Hepatocyte (in vitro differentiated cells): ENCODE measurements around the gene SLIT2. TPM values are rescaled to one million over a fixed set of nuclear protein-coding genes. Genes with fewer than 3 reads are reported as not detected.

Source experiments
- DNase-seq: peaks from one replicate; pipeline ENCODE4 v3.0.0-alpha.2; 2016; ENCODE audit warnings: low spot score
- H2AFZ ChIP-seq: fragments of 200-600 bp; sonication (generic); 2 replicates; pipeline ENCODE4 v1.6.0; 2016; ENCODE audit warnings: antibody characterized with exemption, mild to moderate bottlenecking
- H3K27ac ChIP-seq: fragments of 200-600 bp; sonication (generic); 2 replicates; pipeline ENCODE4 v1.5.1; 2016; ENCODE audit warnings: mild to moderate bottlenecking
- H3K27me3 ChIP-seq: fragments of 200-600 bp; sonication (generic); 2 replicates; pipeline ENCODE4 v1.6.1; 2016
- H3K36me3 ChIP-seq: fragments of 200-600 bp; sonication (generic); replicated peaks from 2 replicates; pipeline ENCODE4 v1.5.1; 2016; ENCODE audit warnings: low read depth; ENCODE audit not compliant: insufficient read depth
- H3K4me1 ChIP-seq: fragments of 200-600 bp; sonication (generic); 2 replicates; pipeline ENCODE4 v1.5.1; 2016; ENCODE audit warnings: mild to moderate bottlenecking, moderate library complexity; ENCODE audit not compliant: insufficient read depth
- H3K4me2 ChIP-seq: fragments of 200-600 bp; sonication (generic); 2 replicates; pipeline ENCODE4 v1.6.0; 2016
- H3K4me3 ChIP-seq: fragments of 200-600 bp; sonication (generic); 2 replicates; pipeline ENCODE4 v1.5.1; 2016; ENCODE audit warnings: mild to moderate bottlenecking
- H3K79me2 ChIP-seq: fragments of 200-600 bp; sonication (generic); 2 replicates; pipeline ENCODE4 v1.6.0; 2017; ENCODE audit warnings: mild to moderate bottlenecking
- H3K9me2 ChIP-seq: fragments of 200-600 bp; sonication (generic); replicated peaks from 2 replicates; pipeline ENCODE4 v1.6.0; 2017; ENCODE audit warnings: mild to moderate bottlenecking; ENCODE audit not compliant: insufficient read depth
- H3K9me3 ChIP-seq: fragments of 200-600 bp; sonication (generic); 2 replicates; pipeline ENCODE4 v1.5.1; 2016; ENCODE audit warnings: low read depth, mild to moderate bottlenecking
- H4K20me1 ChIP-seq: fragments of 200-600 bp; sonication (generic); 2 replicates; pipeline ENCODE4 v1.6.0; 2016; ENCODE audit warnings: mild to moderate bottlenecking; ENCODE audit not compliant: insufficient read depth, poor library complexity, severe bottlenecking
- CTCF ChIP-seq: fragments of 200-600 bp; sonication (generic); IDR thresholded peaks from 2 replicates; pipeline ENCODE4 v1.5.1; 2016; ENCODE audit warnings: antibody characterized with exemption, mild to moderate bottlenecking; ENCODE audit not compliant: poor library complexity
- EZH2 ChIP-seq: fragments of 200-600 bp; sonication (generic); IDR thresholded peaks from 2 replicates; pipeline ENCODE4 v1.6.1; 2016; ENCODE audit warnings: antibody characterized with exemption, mild to moderate bottlenecking, borderline replicate concordance
- EZH2phosphoT487 ChIP-seq: fragments of 200-600 bp; sonication (generic); IDR thresholded peaks from one replicate; pipeline ENCODE4 v1.6.1; 2018; ENCODE audit warnings: antibody characterized with exemption, mild to moderate bottlenecking, low read depth, moderate library complexity; ENCODE audit not compliant: unreplicated experiment, severe bottlenecking
- WGBS: methylation state at CpG from one replicate; pipeline ENCODE4 v1.1.6; 2016; ENCODE audit warnings: low lambda C conversion rate; ENCODE audit errors: missing lambda C conversion rate; 5-methylcytosine and 5-hydroxymethylcytosine counted together
- polyA plus RNA-seq: library from polyadenylated mRNA; unstranded; fragments of >200 nt; fragmentation: Nextera tagmentation; extraction: Ambion mirVana; gene quantifications from 2 replicates; pipeline ENCODE4 v1.2.1, GENCODE V29; 2016
- total RNA-seq: library from RNA; depleted of rRNA; stranded (reverse); fragments of >200 nt; gene quantifications from 2 replicates; pipeline ENCODE4 v1.2.3, GENCODE V29; 2014

The SLIT2 gene
- total and polyA plus RNA-seq, 2 experiments from 2014 or later: 29.2 to 33.1 TPM

- Histone ChIP-seq H3K4me2 (peak overlapping the region; percentile 88), H3K9me3 (no peaks in the 10 kb centered on the region), H3K27ac (no peak overlapping the region), H3K79me2 (peaks cover 43% of the 10 kb centered on the region), H4K20me1 (peaks cover 29% of the 10 kb centered on the region), H3K4me1 (peaks cover 5% of the 10 kb centered on the region), H3K4me3 (peak overlapping the region; percentile 83), H3K9me2 (no peaks in the 10 kb centered on the region), H3K27me3 (peaks cover 23% of the 10 kb centered on the region), H3K36me3 (no peaks in the 10 kb centered on the region), H2AFZ (peak overlapping the region; percentile 23)
- TF ChIP-seq EZH2: peak; percentile 46
- TF ChIP-seq EZH2phosphoT487: no peak
- no peak for DNase-seq
- WGBS: 9% methylated on average over 8 of the region's 8 CpGs
These were observed 3.5 kb downstream of the SLIT2 start for GRCh38 chr4:20255251-20255586.

- Histone ChIP-seq H3K27ac (no peak overlapping the region), H3K9me2 (no peaks in the 10 kb centered on the region), H3K36me3 (no peaks in the 10 kb centered on the region), H4K20me1 (peaks cover 29% of the 10 kb centered on the region), H3K4me3 (peak overlapping the region; percentile 83), H3K4me1 (peaks cover 4% of the 10 kb centered on the region), H3K79me2 (peaks cover 43% of the 10 kb centered on the region), H3K4me2 (peak overlapping the region; percentile 88), H3K9me3 (no peaks in the 10 kb centered on the region), H2AFZ (no peak overlapping the region), H3K27me3 (peaks cover 23% of the 10 kb centered on the region)
- DNase-seq: no peak
- WGBS: 45% methylated on average over 4 of the region's 4 CpGs
- TF ChIP-seq EZH2 (no peak), EZH2phosphoT487 (no peak), CTCF (no peak)
These were observed 4.1 kb downstream of the SLIT2 start for GRCh38 chr4:20255823-20256222.

GRCh38 chr4:20256381-20256881, 4.7 kb downstream of the SLIT2 start:
- Histone ChIP-seq H3K27me3 (peaks cover 23% of the 10 kb centered on the region), H3K4me2 (peak overlapping the region; percentile 88), H3K4me3 (peak overlapping the region; percentile 83), H2AFZ (no peak overlapping the region), H3K9me2 (no peaks in the 10 kb centered on the region), H3K36me3 (no peaks in the 10 kb centered on the region), H4K20me1 (peaks cover 29% of the 10 kb centered on the region), H3K9me3 (no peaks in the 10 kb centered on the region), H3K79me2 (peaks cover 43% of the 10 kb centered on the region), H3K4me1 (no peaks in the 10 kb centered on the region), H3K27ac (no peak overlapping the region)
- no peak for DNase-seq
- TF ChIP-seq EZH2phosphoT487 (no peak), CTCF (no peak), EZH2 (no peak)
- 66% methylated on average over 2 of the region's 2 CpGs for WGBS

GRCh38 chr4:20259707-20260106, 8.0 kb downstream of the SLIT2 start:
- Histone ChIP-seq H3K27ac (no peak overlapping the region), H3K79me2 (peaks cover 24% of the 10 kb centered on the region), H3K36me3 (no peaks in the 10 kb centered on the region), H3K9me2 (no peaks in the 10 kb centered on the region), H4K20me1 (peaks cover 12% of the 10 kb centered on the region), H3K27me3 (peaks cover 9% of the 10 kb centered on the region), H2AFZ (no peak overlapping the region), H3K4me3 (no peak overlapping the region), H3K9me3 (no peaks in the 10 kb centered on the region), H3K4me2 (no peak overlapping the region), H3K4me1 (no peaks in the 10 kb centered on the region)
- no peak for TF ChIP-seq EZH2phosphoT487
- TF ChIP-seq CTCF: no peak
- TF ChIP-seq EZH2: no peak
- DNase-seq: no peak
